CD4-positive, alpha-beta T cell treated with Interleukin-2 at 100 ng/mL for 4 hours (primary cell): Measurements from ENCODE around the gene LCAT.
"Not testable (repeated sequence)": the region's sequence is repeated elsewhere in the genome, so short reads cannot be mapped to it uniquely, and the experiment has no call there.

Source experiments
- DNase-seq: peaks from one replicate; pipeline ENCODE4 v3.0.0-alpha.2; 2020; ENCODE audit warnings: low spot score

Gene LCAT

DNA sequence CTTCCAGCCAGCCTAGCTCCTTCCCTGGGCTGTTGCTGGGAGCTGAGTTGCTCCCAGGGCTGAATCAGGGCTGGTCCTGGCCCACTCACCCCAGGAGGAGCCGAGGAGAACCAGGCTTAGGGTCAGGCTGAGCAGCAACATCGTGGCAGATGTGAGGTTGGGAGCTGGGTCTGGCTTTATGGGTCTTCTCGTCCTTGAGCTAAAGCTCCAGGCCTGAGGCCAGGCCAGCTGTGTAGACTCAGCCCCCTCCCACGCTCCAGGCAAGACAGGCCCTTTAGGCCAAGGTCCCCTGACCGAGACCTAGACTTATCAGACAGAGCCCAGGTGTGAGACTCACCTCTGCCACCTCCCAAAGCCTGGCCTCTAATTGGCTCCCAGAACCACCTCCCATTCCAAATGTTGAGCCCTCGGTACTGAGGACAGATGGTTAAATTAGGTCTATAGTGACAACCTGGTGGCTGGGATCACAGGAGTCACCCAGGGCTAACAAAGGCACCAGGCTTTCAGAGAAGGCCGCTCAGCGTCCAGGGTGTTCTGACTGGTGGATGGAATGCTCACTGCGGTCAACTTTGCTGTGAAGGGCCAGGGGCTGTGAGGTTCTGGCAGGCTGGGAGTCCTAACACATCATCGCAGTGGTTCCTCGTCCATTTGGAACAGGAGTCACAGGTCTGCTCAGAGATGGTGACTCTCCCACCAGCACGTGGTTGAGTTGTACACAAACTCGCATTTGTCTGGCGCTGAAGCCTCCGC is 12.0 kb downstream of the LCAT start, which contains the start of gene CTRL:
TSS of gene CTRL (minus strand) at position 151 of the 750 bp plus-strand sequence. CDS start at position 141, 10 bp downstream.
- DNase-seq: no peak

- DNase-seq: no peak
These were observed 13.2 kb downstream of the LCAT start for GRCh38 chr16:67930678-67931211.

- DNase-seq: no peak
These were observed 13.7 kb downstream of the LCAT start for GRCh38 chr16:67930191-67930590.

- DNase-seq: peak; percentile 81
These were observed 15.2 kb downstream of the LCAT start for GRCh38 chr16:67928561-67929364.

DNA sequence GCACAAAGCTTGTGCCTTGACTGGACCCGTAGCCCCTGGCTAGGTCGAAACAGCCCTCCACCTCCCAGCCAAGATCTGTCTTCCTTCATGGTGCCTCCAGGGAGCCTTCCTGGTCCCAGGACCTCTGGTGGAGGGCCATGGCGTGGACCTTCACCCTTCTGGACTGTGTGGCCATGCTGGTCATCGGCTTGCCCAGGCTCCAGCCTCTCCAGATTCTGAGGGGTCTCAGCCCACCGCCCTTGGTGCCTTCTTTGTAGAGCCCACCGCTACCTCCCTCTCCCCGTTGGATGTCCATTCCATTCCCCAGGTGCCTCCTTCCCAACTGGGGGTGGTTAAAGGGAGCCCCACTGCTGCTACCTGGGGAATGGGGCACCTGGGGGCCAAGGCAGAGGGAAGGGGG is 15.8 kb downstream of the LCAT start:
- no peak for DNase-seq

- no peak for DNase-seq
These were observed 16.6 kb downstream of the LCAT start for GRCh38 chr16:67927131-67927941.

DNA sequence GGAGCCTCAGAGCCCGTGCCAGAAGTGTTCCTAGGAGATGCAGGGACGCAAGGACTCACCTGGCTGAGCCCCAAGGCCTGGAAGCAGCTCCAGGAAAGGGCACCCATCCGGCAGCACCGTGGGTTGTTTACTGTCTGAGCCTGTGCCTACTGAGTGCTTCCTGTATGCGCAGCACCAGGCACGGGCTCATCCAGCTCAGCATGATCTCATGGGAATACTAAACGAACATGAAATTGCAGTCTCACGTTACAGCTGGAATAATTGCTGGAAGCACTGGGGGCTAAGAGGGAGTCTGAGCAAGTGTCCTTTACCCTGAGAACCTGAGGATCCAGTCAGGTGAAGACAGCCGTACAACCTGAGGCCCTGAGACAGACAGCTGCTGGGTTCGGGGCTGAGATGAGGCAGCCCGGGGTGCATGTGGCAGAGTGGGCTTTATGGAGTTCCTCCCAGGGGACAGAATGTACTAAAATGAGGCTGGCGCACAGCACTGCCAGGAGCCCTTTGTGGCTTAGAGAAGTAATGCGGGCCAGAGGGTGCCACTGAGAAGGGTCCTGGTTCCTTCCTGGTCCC is 17.7 kb downstream of the LCAT start:
- no peak for DNase-seq

GRCh38 chr16:67924140-67924906 is 19.6 kb downstream of the LCAT start:
- DNase-seq: no peak

GRCh38 chr16:67923414-67924116 is 20.4 kb downstream of the LCAT start:
- DNase-seq: no peak

DNA sequence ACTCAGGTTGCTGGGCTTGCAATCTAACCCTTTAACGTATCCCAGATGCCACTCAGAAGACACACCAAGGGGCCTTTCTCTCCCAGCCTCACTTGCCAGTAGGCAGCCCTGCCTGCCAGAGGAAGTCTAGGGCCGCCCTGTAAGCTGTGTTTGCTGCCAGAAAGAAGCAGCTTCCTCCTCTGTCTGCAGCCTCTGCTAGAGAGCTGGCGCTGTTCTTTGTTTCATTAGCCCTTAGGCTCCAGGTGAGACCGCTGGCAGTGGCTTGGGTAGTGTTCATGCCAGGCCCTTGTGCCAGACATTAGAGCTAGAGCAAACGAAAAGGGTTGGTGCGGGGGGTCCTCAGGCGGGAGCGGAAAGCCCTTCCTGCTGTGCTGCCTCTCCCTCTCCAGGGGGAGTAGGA is 21.2 kb downstream of the LCAT start:
- DNase-seq: no peak

DNA sequence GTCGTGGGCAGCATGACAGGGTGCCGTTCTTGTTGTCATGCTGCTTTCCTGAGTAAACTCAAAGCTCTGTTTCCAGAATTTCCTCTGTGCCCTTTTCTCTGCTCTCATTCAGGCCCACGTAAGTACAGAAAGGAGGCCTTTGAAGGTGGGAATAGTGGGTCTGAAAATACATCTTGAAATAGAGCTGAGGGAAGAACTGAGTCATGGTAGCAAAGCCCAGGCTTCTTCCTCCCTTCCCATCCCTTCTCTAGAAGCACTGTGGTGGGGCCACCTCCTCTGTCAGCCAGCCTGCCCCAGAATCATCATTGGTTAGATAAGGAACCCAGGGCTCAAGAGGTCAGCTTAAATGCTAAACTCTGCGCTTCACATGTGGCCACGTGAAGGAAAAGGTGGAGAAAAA is 21.7 kb downstream of the LCAT start:
- no peak for DNase-seq

GRCh38 chr16:67919622-67920221 is 24.2 kb downstream of the LCAT start:
- DNase-seq: no peak

- DNase-seq: peak; percentile 64
These were observed 26.1 kb downstream of the LCAT start for GRCh38 chr16:67917852-67918236.

GRCh38 chr16:67917140-67917851 is 26.6 kb downstream of the LCAT start:
- DNase-seq: no peak

GRCh38 chr16:67915831-67916723 is 27.8 kb downstream of the LCAT start:
- no peak for DNase-seq

GRCh38 chr16:67915496-67915769 is 28.5 kb downstream of the LCAT start:
- DNase-seq: not testable (repeated sequence)

DNA sequence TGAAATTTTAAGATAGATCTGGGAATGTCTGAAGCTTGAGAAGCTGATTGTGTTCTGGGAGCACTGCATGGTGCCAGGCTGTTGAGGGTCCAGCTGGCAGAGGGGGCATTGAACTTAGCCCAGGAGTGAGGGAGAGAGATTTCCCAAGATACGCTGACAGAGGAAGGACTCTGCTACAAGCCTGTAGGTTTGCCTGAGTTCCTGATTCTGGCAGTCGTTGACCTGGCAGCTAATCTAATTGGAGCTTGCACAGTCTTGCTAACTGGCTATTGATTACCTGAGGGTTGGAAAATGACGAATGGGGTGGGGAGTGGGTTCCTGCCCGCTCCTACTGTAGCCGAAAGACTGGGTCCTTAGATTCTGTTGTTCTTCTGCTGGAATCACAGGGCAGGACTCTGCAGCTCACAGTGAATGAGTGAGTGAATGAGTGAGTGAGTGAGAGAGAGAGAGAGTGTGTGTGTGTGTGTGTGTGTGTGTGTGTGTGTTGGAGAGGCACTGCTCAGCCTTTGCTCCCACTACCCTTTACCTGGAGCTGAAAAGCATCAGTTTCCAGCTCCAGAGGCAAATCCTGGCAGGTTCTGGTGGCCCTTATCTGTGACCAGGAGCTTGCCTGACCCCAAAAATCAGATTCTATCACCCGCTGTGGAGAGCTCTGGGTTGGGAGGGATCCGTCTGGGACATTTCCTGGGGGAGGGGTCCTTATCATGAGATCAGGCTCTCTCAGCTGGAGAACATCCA is 29.0 kb downstream of the LCAT start:
- no peak for DNase-seq

DNA sequence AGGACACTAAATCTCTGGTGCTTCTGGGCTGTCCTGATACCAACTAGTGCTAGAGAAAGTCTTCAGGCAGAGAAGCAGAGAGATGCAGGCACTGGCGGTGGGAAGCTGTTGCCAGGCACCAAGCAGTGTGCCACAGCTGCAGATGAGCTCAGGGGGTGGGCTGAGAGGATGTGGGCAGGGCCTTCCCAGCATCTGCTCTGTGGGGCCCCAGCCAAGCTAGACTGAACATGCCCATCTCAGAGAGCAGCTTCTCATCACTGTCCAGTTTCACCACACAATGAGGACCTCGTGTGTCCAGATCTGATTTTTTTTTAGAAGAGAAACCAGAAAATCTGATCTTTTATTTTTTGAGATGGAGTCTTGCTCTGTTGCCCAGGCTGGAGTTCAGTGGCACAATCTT is 33.8 kb downstream of the LCAT start:
- DNase-seq: no peak
